Measurements from ENCODE around the gene ZBTB21.

The ZBTB21 gene

GRCh38 chr21:41964171-41964570, 46.0 kb downstream of the ZBTB21 start:
- no peaks in the 10 kb centered on the region for H3K9me3 ChIP-seq (replicated peaks; ENCODE audit: insufficient read depth, low read length)
- H3K4me1 ChIP-seq (ENCODE audit: low read length), result no peaks in the 10 kb centered on the region
- no peak overlapping the region for H3K4me2 ChIP-seq (ENCODE audit: low read depth, low read length)
- H3K79me2 ChIP-seq (ENCODE audit: low read length), result no peaks in the 10 kb centered on the region
- H2AFZ ChIP-seq (ENCODE audit: low read length), result no peak overlapping the region
- H4K20me1 ChIP-seq (ENCODE audit: insufficient read depth, low read length), result no peaks in the 10 kb centered on the region
- peaks cover 49% of the 10 kb centered on the region for H3K27me3 ChIP-seq (replicated peaks; ENCODE audit: insufficient read depth, low read length)
- TF ChIP-seq EZH2phosphoT487 (IDR thresholded peaks at IDR 0.05; ENCODE audit: low read length), result no peak
- TF ChIP-seq CTCF (IDR thresholded peaks at IDR 0.05; ENCODE audit: low read length), result no peak
- TF ChIP-seq EZH2 (optimal IDR thresholded peaks at IDR 0.05; ENCODE audit: low read depth, low read length), result no peak
- H3F3A ChIP-seq (ENCODE audit: insufficient read depth, low read length), result no peaks in the 10 kb centered on the region
- H3K9ac ChIP-seq (ENCODE audit: low read length), result no peak overlapping the region
- no peak for DNase-seq
- no peaks in the 10 kb centered on the region for H3K36me3 ChIP-seq (replicated peaks; ENCODE audit: insufficient read depth, low read length)
- H3K4me3 ChIP-seq (ENCODE audit: low read length), result no peak overlapping the region
- no peak overlapping the region for H3K27ac ChIP-seq (ENCODE audit: low read length)
- H3K9me2 ChIP-seq (replicated peaks; ENCODE audit: insufficient read depth, low read length), result no peaks in the 10 kb centered on the region

- no peaks in the 10 kb centered on the region for H3K4me1 ChIP-seq (ENCODE audit: low read length)
- no peaks in the 10 kb centered on the region for H3K9me2 ChIP-seq (replicated peaks; ENCODE audit: insufficient read depth, low read length)
- no peak overlapping the region for H2AFZ ChIP-seq (ENCODE audit: low read length)
- no peaks in the 10 kb centered on the region for H3K36me3 ChIP-seq (replicated peaks; ENCODE audit: insufficient read depth, low read length)
- no peak for DNase-seq
- peaks cover 49% of the 10 kb centered on the region for H3K27me3 ChIP-seq (replicated peaks; ENCODE audit: insufficient read depth, low read length)
- no peaks in the 10 kb centered on the region for H3K79me2 ChIP-seq (ENCODE audit: low read length)
- no peak overlapping the region for H3K9ac ChIP-seq (ENCODE audit: low read length)
- no peaks in the 10 kb centered on the region for H4K20me1 ChIP-seq (ENCODE audit: insufficient read depth, low read length)
- no peak overlapping the region for H3K27ac ChIP-seq (ENCODE audit: low read length)
- H3K9me3 ChIP-seq (replicated peaks; ENCODE audit: insufficient read depth, low read length), result no peaks in the 10 kb centered on the region
- no peak overlapping the region for H3K4me3 ChIP-seq (ENCODE audit: low read length)
- no peaks in the 10 kb centered on the region for H3F3A ChIP-seq (ENCODE audit: insufficient read depth, low read length)
- TF ChIP-seq EZH2 (optimal IDR thresholded peaks at IDR 0.05; ENCODE audit: low read depth, low read length) (no peak), EZH2phosphoT487 (IDR thresholded peaks at IDR 0.05; ENCODE audit: low read length) (no peak), CTCF (IDR thresholded peaks at IDR 0.05; ENCODE audit: low read length) (no peak)
- no peak overlapping the region for H3K4me2 ChIP-seq (ENCODE audit: low read depth, low read length)
These were observed 47.7 kb downstream of the ZBTB21 start for GRCh38 chr21:41962425-41962966.

- H3K4me1 ChIP-seq (ENCODE audit: low read length), result no peaks in the 10 kb centered on the region
- H2AFZ ChIP-seq (ENCODE audit: low read length), result no peak overlapping the region
- no peak overlapping the region for H3K4me3 ChIP-seq (ENCODE audit: low read length)
- H3K36me3 ChIP-seq (replicated peaks; ENCODE audit: insufficient read depth, low read length), result no peaks in the 10 kb centered on the region
- H3K9me3 ChIP-seq (replicated peaks; ENCODE audit: insufficient read depth, low read length), result no peaks in the 10 kb centered on the region
- H3K27me3 ChIP-seq (replicated peaks; ENCODE audit: insufficient read depth, low read length), result peaks cover 49% of the 10 kb centered on the region
- no peak for DNase-seq
- no peak overlapping the region for H3K4me2 ChIP-seq (ENCODE audit: low read depth, low read length)
- H3F3A ChIP-seq (ENCODE audit: insufficient read depth, low read length), result no peaks in the 10 kb centered on the region
- no peaks in the 10 kb centered on the region for H3K9me2 ChIP-seq (replicated peaks; ENCODE audit: insufficient read depth, low read length)
- H3K79me2 ChIP-seq (ENCODE audit: low read length), result no peaks in the 10 kb centered on the region
- H3K27ac ChIP-seq (ENCODE audit: low read length), result no peak overlapping the region
- no peaks in the 10 kb centered on the region for H4K20me1 ChIP-seq (ENCODE audit: insufficient read depth, low read length)
- no peak for TF ChIP-seq EZH2 (optimal IDR thresholded peaks at IDR 0.05; ENCODE audit: low read depth, low read length)
- no peak for TF ChIP-seq EZH2phosphoT487 (IDR thresholded peaks at IDR 0.05; ENCODE audit: low read length)
- no peak for TF ChIP-seq CTCF (IDR thresholded peaks at IDR 0.05; ENCODE audit: low read length)
- no peak overlapping the region for H3K9ac ChIP-seq (ENCODE audit: low read length)
These were observed 48.4 kb downstream of the ZBTB21 start for GRCh38 chr21:41961753-41962152.

Data from MM.1S (cell line).